ENCODE results near the gene MARF1.

- TF ChIP-seq CTCF (IDR thresholded peaks at IDR 0.05), result no peak
- TF ChIP-seq POLR2A (IDR thresholded peaks at IDR 0.05), result no peak
Measured at GRCh38 chr16:15575293-15576049, 67.5 kb downstream of the MARF1 start.
